ENCODE data around the gene FBXO3.

Gene FBXO3

GRCh38 chr11:33774736-33775466 lies 581 bp upstream of the FBXO3 start:
- DNase-seq, result peak; percentile 13
- Histone ChIP-seq H3K27me3 (ENCODE audit: insufficient read depth, low read length, poor library complexity) (no peaks in the 10 kb centered on the region), H3K4ac (ENCODE audit: low read depth, low read length) (no peak overlapping the region), H3K4me3 (ENCODE audit: low read length) (peak overlapping the region; percentile 25), H2BK15ac (replicated peaks; ENCODE audit: low read depth) (no peak overlapping the region), H2AK5ac (ENCODE audit: low read length) (no peak overlapping the region), H3K27ac (ENCODE audit: low read depth, low read length) (no peak overlapping the region), H3K56ac (ENCODE audit: low read length) (peak overlapping the region; percentile 65), H3K79me1 (ENCODE audit: low read length) (no peaks in the 10 kb centered on the region), H4K5ac (ENCODE audit: low read length) (no peak overlapping the region), H3K9ac (ENCODE audit: low read length) (peak overlapping the region; percentile 66), H3K79me2 (ENCODE audit: control insufficient read depth, insufficient read depth, low read length) (no peaks in the 10 kb centered on the region), H2BK5ac (ENCODE audit: low read length) (no peak overlapping the region), H2BK120ac (ENCODE audit: low read depth, low read length) (no peak overlapping the region), H4K8ac (ENCODE audit: low read depth, low read length) (no peak overlapping the region), H3K4me1 (ENCODE audit: control insufficient read depth, low read depth, low read length) (peaks cover 15% of the 10 kb centered on the region), H3K18ac (ENCODE audit: low read length) (peak overlapping the region; percentile 72), H3K23ac (ENCODE audit: low read length) (no peak overlapping the region), H3K36me3 (ENCODE audit: control insufficient read depth, insufficient read depth, low read length) (no peaks in the 10 kb centered on the region), H3K4me2 (ENCODE audit: low read length) (peak overlapping the region; percentile 72)
- WGBS (ENCODE audit: extremely low coverage, insufficient coverage, low lambda C conversion rate), result no CpG with 5 or more reads among the region's 23 CpGs

- Histone ChIP-seq H3K79me2 (ENCODE audit: control insufficient read depth, insufficient read depth, low read length) (no peaks in the 10 kb centered on the region), H3K27ac (ENCODE audit: low read depth, low read length) (no peak overlapping the region), H2BK5ac (ENCODE audit: low read length) (no peak overlapping the region), H3K23ac (ENCODE audit: low read length) (no peak overlapping the region), H2AK5ac (ENCODE audit: low read length) (no peak overlapping the region), H3K36me3 (ENCODE audit: control insufficient read depth, insufficient read depth, low read length) (no peaks in the 10 kb centered on the region), H2BK15ac (replicated peaks; ENCODE audit: low read depth) (no peak overlapping the region), H3K56ac (ENCODE audit: low read length) (peak overlapping the region; percentile 92), H4K8ac (ENCODE audit: low read depth, low read length) (no peak overlapping the region), H3K79me1 (ENCODE audit: low read length) (no peaks in the 10 kb centered on the region), H3K4me1 (ENCODE audit: control insufficient read depth, low read depth, low read length) (peaks cover 12% of the 10 kb centered on the region), H3K9ac (ENCODE audit: low read length) (peak overlapping the region; percentile 74), H3K27me3 (ENCODE audit: insufficient read depth, low read length, poor library complexity) (no peaks in the 10 kb centered on the region), H3K4me3 (ENCODE audit: low read length) (peak overlapping the region; percentile 85), H3K18ac (ENCODE audit: low read length) (peak overlapping the region; percentile 73), H4K5ac (ENCODE audit: low read length) (no peak overlapping the region), H2BK120ac (ENCODE audit: low read depth, low read length) (no peak overlapping the region), H3K4me2 (ENCODE audit: low read length) (peak overlapping the region; percentile 82), H3K4ac (ENCODE audit: low read depth, low read length) (no peak overlapping the region)
- DNase-seq, result no peak
- no CpG with 5 or more reads among the region's 22 CpGs for WGBS (ENCODE audit: extremely low coverage, insufficient coverage, low lambda C conversion rate)
Observed at GRCh38 chr11:33773404-33773986, 825 bp downstream of the FBXO3 start.

- Histone ChIP-seq H3K36me3 (ENCODE audit: control insufficient read depth, insufficient read depth, low read length) (no peaks in the 10 kb centered on the region), H2BK120ac (ENCODE audit: low read depth, low read length) (no peak overlapping the region), H3K79me1 (ENCODE audit: low read length) (no peaks in the 10 kb centered on the region), H3K27ac (ENCODE audit: low read depth, low read length) (no peak overlapping the region), H3K4me3 (ENCODE audit: low read length) (no peak overlapping the region), H3K27me3 (ENCODE audit: insufficient read depth, low read length, poor library complexity) (no peaks in the 10 kb centered on the region), H2BK15ac (replicated peaks; ENCODE audit: low read depth) (no peak overlapping the region), H4K5ac (ENCODE audit: low read length) (no peak overlapping the region), H3K4ac (ENCODE audit: low read depth, low read length) (no peak overlapping the region), H2AK5ac (ENCODE audit: low read length) (no peak overlapping the region), H3K23ac (ENCODE audit: low read length) (no peak overlapping the region), H3K18ac (ENCODE audit: low read length) (no peak overlapping the region), H3K4me1 (ENCODE audit: control insufficient read depth, low read depth, low read length) (peaks cover 6% of the 10 kb centered on the region), H3K56ac (ENCODE audit: low read length) (no peak overlapping the region), H3K79me2 (ENCODE audit: control insufficient read depth, insufficient read depth, low read length) (no peaks in the 10 kb centered on the region), H2BK5ac (ENCODE audit: low read length) (no peak overlapping the region), H3K9ac (ENCODE audit: low read length) (no peak overlapping the region), H4K8ac (ENCODE audit: low read depth, low read length) (no peak overlapping the region), H3K4me2 (ENCODE audit: low read length) (no peak overlapping the region)
- no peak for DNase-seq
- WGBS (ENCODE audit: extremely low coverage, insufficient coverage, low lambda C conversion rate), result no CpG with 5 or more reads among the region's 1 CpG
Observed at GRCh38 chr11:33772870-33773269, 1.4 kb downstream of the FBXO3 start.

GRCh38 chr11:33772300-33772699 lies 2.0 kb downstream of the FBXO3 start:
- Histone ChIP-seq H3K4me2 (ENCODE audit: low read length) (no peak overlapping the region), H2BK5ac (ENCODE audit: low read length) (no peak overlapping the region), H3K23ac (ENCODE audit: low read length) (no peak overlapping the region), H3K4ac (ENCODE audit: low read depth, low read length) (no peak overlapping the region), H3K79me2 (ENCODE audit: control insufficient read depth, insufficient read depth, low read length) (no peaks in the 10 kb centered on the region), H3K4me1 (ENCODE audit: control insufficient read depth, low read depth, low read length) (peaks cover 3% of the 10 kb centered on the region), H4K5ac (ENCODE audit: low read length) (no peak overlapping the region), H3K9ac (ENCODE audit: low read length) (no peak overlapping the region), H3K27ac (ENCODE audit: low read depth, low read length) (no peak overlapping the region), H3K18ac (ENCODE audit: low read length) (no peak overlapping the region), H2AK5ac (ENCODE audit: low read length) (no peak overlapping the region), H3K79me1 (ENCODE audit: low read length) (no peaks in the 10 kb centered on the region), H2BK120ac (ENCODE audit: low read depth, low read length) (no peak overlapping the region), H2BK15ac (replicated peaks; ENCODE audit: low read depth) (no peak overlapping the region), H3K27me3 (ENCODE audit: insufficient read depth, low read length, poor library complexity) (no peaks in the 10 kb centered on the region), H3K56ac (ENCODE audit: low read length) (no peak overlapping the region), H4K8ac (ENCODE audit: low read depth, low read length) (no peak overlapping the region), H3K4me3 (ENCODE audit: low read length) (no peak overlapping the region), H3K36me3 (ENCODE audit: control insufficient read depth, insufficient read depth, low read length) (no peaks in the 10 kb centered on the region)
- DNase-seq, result peak; percentile 10
- WGBS (ENCODE audit: extremely low coverage, insufficient coverage, low lambda C conversion rate), result no CpG with 5 or more reads among the region's 4 CpGs

GRCh38 chr11:33770236-33770635 lies 4.1 kb downstream of the FBXO3 start:
- no CpG with 5 or more reads among the region's 2 CpGs for WGBS (ENCODE audit: extremely low coverage, insufficient coverage, low lambda C conversion rate)
- Histone ChIP-seq H3K4me2 (ENCODE audit: low read length) (no peak overlapping the region), H3K79me2 (ENCODE audit: control insufficient read depth, insufficient read depth, low read length) (no peaks in the 10 kb centered on the region), H2BK120ac (ENCODE audit: low read depth, low read length) (no peak overlapping the region), H3K56ac (ENCODE audit: low read length) (no peak overlapping the region), H3K9ac (ENCODE audit: low read length) (no peak overlapping the region), H3K18ac (ENCODE audit: low read length) (no peak overlapping the region), H3K27me3 (ENCODE audit: insufficient read depth, low read length, poor library complexity) (no peaks in the 10 kb centered on the region), H4K5ac (ENCODE audit: low read length) (no peak overlapping the region), H3K23ac (ENCODE audit: low read length) (no peak overlapping the region), H2BK5ac (ENCODE audit: low read length) (no peak overlapping the region), H3K4me3 (ENCODE audit: low read length) (no peak overlapping the region), H3K36me3 (ENCODE audit: control insufficient read depth, insufficient read depth, low read length) (no peaks in the 10 kb centered on the region), H2BK15ac (replicated peaks; ENCODE audit: low read depth) (no peak overlapping the region), H4K8ac (ENCODE audit: low read depth, low read length) (no peak overlapping the region), H2AK5ac (ENCODE audit: low read length) (no peak overlapping the region), H3K27ac (ENCODE audit: low read depth, low read length) (no peak overlapping the region), H3K4me1 (ENCODE audit: control insufficient read depth, low read depth, low read length) (peaks cover 3% of the 10 kb centered on the region), H3K4ac (ENCODE audit: low read depth, low read length) (no peak overlapping the region), H3K79me1 (ENCODE audit: low read length) (no peaks in the 10 kb centered on the region)
- DNase-seq, result no peak

Data from mesendoderm (in vitro differentiated cells).